ENCODE results near the gene DSG4.
"Not testable (repeated sequence)": the region's sequence is repeated elsewhere in the genome, so short reads cannot be mapped to it uniquely, and the experiment has no call there.

The DSG4 gene, protein sequence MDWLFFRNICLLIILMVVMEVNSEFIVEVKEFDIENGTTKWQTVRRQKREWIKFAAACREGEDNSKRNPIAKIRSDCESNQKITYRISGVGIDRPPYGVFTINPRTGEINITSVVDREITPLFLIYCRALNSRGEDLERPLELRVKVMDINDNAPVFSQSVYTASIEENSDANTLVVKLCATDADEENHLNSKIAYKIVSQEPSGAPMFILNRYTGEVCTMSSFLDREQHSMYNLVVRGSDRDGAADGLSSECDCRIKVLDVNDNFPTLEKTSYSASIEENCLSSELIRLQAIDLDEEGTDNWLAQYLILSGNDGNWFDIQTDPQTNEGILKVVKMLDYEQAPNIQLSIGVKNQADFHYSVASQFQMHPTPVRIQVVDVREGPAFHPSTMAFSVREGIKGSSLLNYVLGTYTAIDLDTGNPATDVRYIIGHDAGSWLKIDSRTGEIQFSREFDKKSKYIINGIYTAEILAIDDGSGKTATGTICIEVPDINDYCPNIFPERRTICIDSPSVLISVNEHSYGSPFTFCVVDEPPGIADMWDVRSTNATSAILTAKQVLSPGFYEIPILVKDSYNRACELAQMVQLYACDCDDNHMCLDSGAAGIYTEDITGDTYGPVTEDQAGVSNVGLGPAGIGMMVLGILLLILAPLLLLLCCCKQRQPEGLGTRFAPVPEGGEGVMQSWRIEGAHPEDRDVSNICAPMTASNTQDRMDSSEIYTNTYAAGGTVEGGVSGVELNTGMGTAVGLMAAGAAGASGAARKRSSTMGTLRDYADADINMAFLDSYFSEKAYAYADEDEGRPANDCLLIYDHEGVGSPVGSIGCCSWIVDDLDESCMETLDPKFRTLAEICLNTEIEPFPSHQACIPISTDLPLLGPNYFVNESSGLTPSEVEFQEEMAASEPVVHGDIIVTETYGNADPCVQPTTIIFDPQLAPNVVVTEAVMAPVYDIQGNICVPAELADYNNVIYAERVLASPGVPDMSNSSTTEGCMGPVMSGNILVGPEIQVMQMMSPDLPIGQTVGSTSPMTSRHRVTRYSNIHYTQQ

DNA sequence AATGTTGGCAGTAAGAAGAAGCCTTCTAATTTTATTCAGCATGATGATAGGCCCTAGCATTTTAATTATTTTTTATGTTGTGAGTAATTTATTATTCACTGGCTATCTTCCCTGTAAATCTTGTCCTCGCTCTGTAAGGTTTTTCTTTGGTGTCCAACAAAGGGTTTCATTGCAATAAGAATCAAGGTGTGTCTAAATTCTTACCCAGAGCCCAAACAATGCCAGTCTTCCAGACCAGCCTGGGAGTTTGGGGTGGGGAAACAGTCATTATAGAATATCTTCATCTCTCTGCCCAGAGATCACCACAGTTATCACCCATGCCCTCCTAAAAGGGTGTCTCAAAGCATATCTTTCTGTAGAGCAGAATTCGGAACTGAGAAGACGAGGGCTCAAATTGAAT is at the start of gene DSG4:
DSG4 (plus strand) TSS at position 301 of the 400 bp plus-strand sequence. CDS start 135 bp downstream, outside the sequence.
- no peak for DNase-seq

DNA sequence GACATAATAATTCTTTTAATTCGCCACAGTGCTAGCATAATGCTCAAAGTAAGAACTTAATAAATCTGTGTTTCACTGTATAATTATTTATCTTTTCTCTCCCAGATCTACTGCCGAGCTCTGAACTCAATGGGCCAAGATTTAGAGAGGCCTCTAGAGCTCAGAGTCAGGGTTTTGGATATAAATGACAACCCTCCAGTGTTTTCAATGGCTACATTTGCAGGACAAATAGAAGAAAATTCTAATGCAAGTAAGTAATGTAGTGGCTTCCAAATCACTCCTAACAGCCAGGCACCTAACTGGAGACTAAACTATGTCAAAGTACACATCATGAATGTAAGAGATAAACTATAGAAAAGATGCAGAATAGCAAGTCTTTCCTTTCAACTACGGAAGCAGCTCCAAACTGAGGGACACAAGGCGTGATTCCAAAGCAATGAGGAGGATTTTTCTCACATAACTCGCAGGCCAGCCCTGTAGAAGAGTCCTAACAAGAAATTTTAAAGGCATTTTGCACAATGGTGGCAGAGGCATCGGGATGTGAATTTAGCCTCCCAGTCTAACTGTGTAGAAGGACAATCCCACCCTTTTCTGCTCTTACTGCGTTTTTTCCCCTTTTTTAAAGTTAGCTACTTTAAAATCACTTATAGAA is 46.7 kb upstream of the DSG4 start:
- no peak for DNase-seq

DNA sequence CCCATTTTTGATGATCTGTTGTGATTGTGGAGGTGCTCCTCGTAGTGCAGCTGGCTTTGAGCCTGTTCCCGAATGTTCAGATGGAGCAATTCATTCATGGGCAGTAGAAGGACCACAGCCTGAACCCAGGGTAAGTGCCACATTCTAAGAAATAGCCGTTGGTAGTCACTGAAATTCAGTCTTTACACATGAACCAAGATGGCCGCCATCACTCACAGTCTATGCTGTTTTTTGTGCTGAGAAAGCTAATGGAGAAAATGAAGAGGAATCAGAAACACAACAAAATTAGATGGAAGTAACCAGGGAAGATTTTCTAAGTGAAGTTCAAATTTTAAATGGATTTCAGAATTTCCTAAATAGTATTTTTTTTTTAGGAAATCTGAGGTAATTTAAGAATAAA is 33.1 kb upstream of the DSG4 start:
- DNase-seq = no peak

DNA sequence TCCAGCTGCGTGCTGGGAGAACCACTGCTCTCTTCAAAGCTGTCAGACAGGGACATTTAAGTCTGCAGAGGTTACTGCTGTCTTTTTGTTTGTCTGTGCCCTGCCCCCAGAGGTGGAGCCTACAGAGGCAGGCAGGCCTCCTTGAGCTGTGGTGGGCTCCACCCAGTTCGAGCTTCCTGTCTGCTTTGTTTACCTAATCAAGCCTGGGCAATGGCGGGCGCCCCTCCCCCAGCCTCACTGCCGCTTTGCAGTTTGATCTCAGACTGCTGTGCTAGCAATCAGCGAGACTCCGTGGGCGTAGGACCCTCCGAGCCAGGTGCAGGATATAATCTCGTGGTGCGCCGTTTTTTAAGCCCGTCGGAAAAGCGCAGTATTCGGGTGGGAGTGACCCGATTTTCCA is 23.2 kb upstream of the DSG4 start:
- not testable (repeated sequence) for DNase-seq

DNA sequence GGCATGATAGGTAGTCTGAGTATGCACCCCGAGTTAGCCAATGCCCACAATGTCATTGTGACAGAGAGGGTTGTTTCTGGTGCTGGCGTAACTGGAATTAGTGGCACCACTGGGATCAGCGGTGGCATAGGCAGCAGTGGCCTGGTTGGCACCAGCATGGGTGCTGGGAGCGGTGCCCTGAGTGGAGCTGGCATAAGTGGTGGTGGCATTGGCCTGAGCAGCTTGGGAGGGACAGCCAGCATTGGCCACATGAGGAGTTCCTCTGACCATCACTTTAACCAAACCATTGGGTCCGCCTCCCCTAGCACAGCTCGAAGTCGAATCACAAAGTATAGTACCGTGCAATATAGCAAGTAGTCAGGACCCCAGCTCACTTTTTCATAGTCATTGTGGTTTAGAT is 21.6 kb upstream of the DSG4 start:
- no peak for DNase-seq

DNA sequence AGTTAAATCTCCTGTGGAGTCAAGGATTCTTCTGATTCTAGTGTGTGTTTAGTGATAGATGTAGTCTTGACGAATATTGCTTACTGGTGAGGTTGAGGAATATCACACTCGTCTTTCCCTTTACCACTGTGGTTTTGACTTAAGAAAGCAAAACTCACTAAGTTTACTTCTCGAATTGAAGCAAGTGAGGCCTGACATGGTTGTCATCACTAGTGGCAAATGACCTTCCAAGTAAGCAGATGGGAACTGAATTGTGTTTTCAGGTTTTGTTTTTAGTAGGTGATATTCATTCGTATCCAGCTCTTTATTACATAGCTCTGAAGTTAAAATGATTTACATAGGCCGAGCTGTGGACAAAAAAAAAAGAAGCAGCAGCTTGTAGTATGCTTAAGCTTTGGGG is 20.6 kb upstream of the DSG4 start:
- no peak for DNase-seq

DNA sequence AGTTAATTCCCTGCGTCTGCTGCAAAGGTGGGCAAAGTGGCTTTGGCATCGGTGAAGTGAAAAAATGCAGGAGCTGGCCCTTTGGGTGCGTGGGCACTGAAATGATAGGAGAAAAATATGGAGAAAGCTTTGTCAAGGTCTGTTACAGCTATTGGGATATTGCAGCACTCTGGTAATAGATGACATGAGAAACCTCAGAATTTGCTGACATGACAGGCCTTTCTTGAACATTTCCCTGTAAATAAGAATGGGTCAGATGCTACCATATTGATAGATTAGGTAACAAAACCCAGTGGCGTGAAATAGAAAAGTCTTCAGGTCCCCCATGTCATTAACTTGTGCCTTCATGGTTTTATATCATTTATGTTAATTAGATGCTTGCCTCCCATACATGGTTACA is 12.4 kb upstream of the DSG4 start:
- no peak for DNase-seq

DNA sequence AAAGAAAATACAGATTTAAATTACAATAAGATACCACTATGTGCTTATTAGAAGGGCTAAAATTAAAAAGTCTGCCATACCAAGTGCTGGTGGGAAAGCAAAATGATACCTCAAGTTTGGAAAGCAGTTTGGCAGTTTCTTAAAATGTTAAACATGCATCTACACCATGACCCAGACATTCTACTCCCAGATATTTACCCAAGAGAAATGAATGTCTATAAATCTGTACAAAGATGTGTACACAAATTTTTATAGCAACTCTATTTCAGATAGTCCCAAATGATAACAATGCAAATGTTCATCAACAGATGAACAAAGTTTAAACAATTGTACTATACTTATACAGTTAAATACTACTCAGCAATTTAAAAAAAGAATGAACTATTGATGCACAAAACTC is 7.1 kb upstream of the DSG4 start:
- DNase-seq = no peak

DNA sequence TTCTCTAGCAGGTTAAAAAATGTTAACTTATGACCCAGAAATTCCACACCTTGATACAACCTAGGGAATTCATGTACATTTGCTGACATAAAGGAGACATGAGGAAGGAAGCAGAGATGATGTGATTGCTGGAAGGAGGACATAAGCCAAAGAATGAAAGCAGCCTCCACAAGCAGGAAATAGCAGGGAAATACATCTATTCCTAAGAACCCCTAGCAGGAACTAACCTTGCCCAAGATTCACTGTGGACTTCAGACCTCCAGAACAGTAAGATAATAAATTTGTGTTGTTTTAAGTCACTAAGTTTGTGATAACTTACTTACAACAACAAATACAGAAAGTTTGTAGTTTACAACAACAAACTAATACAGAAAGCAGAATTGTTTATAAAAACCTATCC is 4.6 kb upstream of the DSG4 start:
- no peak for DNase-seq

DNA sequence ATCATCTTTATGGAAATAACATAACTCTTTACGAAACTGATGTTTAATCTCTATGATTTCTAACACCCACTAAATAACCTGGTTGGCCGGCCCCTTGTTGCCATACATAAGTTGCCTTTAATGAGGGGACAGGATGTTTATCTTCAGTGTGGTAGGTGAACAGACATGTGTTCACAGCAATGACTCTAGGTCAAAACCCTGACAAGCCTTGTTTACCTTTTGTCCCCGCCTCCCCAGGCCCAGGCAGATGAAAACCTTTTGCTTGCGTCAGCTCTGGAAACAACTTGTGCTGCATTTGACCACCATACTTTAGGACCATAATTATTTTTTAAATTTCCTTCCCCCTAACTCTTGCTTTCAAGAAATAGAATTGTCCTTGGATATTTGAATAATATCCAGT is 2.9 kb upstream of the DSG4 start:
- DNase-seq = no peak

DNA sequence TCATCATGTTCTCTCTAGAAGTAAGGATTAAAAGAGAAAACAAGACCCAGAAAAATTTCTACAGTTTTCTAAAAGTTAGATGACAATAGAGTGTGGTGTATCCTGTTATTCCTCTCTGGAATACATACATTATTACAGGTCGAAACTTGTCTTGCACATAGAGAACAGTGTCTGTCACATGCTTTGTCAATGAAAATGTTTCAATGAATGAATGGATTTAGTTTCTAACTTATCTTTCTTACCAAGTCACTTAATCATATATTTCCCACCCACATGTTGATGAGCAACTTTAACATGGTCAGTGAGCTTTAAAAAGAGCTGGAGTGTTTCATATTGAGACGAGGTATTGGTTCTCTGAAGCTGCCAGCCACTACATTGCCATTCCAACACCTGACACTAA is 4.3 kb downstream of the DSG4 start:
- no peak for DNase-seq

DNA sequence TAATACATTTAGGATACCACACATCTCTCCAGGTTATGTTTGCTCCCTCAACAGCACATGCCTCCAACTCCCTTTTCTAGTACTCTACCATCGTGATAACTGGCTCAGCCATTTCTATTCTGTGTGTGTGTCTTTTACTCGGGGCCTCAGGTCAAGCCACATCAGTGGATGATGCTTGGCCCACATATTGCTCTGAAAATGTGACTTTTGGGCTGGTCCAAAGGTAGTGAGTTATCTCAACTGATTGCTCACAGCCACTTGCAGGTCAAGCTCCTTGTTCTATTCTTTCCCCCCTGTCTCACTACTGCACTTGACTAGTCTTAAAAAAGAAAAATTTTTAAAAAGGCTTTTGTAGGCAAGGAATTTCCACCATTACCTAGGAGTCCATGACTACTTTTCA is 5.5 kb downstream of the DSG4 start:
- DNase-seq = no peak

DNA sequence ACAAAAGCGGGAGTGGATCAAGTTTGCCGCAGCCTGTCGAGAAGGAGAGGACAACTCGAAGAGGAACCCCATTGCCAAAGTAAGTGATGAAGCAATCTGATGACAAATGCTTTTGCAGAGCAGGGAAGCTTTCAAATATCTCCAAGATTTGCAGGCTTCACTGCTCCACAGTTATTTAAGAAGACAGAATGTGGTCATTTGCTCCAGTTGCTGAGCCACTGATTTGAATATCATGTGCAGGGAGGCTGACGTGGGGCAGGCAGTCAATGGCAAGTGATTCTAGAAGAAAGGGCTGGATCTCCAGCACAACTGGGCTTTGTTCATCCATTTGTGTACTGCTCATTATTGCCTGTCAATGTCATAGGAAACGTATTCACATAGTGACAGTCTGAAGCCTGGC is 10.2 kb downstream of the DSG4 start:
- DNase-seq = no peak

DNA sequence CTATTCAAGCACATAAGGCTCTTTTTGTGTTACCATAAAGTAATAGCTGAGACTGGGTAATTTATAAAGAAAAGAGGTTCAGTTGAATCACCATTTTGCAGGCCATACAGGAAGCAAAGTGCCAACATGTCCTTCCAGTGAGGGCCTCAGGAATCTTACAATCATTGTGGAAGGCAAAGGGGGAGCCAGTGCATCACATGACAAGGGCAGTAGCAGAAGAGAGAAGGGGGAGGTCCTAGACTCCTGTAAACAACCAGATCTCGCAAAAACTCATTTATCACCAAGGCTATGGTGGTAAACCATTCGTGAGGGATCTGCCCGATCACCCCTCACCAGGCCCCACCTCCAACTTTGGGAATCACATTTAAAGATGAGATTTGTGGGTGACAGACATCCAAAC is 16.7 kb downstream of the DSG4 start:
- no peak for DNase-seq

DNA sequence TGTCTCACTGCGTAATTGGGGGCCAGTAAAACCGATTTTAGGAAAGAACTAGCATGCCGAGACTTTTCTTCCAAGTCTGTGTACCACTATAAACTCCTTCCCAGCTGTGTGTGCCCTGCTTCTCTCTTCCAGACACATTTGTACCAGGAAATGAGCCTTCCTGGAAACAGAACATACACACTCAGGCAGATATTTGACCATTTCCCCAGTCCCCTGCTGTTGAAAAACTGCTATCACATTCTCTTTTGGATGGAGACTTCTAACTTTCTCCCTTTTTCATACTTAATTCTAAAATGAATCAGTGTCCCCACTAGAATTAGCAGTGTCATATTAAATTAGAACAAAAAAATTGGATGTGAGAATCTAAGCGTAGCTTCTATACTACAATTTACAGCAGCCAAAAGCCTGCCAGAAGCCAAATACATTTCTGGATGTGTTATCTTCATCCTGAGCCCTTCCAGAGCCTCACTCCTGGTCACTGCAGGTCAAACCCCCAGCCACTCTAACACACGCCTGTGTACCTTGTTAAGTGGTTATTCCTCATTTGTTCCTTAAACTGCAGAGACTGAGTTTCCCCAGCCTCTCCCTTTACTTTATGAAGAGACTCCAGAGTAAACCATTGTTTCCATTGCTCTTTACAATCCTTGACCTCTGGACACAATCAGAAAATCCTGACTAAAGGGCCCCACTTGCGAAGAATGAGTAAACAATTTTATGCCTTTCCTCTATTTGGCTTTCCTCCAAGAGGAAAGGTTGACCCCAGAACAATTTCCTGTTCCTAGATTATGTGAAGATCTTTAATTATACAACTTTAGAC is 20.4 kb downstream of the DSG4 start:
- DNase-seq = no peak

DNA sequence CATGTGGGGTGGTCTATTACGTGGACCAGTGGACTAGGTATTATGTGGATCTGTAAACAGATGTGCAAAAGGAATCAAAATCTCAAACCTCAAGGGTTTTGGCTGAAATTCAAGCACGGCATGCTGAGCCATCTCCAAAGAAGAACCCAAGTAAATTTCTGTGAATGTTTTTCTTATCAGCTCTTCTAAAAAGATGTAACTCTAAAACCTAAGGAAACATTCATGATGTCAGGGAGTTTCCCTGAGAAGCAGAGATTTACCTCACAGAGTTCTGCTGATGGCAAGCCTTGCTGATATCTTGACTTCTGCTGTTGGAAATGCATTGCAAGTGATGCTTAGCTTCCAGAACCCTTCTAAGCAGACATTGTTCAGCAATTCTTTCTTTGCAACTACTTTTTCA is 21.6 kb downstream of the DSG4 start:
- DNase-seq = no peak

DNA sequence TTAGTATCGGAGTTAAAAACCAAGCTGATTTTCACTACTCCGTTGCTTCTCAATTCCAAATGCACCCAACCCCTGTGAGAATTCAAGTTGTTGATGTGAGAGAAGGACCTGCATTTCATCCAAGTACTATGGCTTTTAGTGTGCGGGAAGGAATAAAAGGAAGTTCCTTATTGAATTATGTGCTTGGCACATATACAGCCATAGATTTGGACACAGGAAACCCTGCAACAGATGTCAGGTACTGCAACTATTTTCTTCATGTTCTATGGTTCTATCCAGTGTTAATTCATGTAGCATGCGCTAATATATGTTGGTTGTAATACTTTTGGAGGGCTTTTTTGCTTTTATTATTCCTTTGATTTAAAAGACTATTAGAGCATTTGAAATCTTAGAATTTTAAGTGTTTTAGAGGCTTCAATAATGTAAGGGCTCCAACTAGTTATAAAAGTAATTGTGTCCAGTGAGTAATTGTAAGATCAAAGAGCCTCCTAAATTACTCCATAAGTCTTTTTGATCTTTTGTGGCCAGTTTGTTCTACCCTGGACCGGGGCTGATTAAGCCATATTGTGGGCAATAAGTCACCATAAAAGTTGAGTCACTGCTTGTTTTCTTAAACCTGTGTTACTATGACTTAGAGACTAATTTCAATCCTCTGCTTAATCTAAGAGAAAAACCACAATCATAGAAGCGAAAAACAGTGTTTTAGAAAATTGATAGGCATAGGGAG is 22.9 kb downstream of the DSG4 start:
- DNase-seq = no peak

DNA sequence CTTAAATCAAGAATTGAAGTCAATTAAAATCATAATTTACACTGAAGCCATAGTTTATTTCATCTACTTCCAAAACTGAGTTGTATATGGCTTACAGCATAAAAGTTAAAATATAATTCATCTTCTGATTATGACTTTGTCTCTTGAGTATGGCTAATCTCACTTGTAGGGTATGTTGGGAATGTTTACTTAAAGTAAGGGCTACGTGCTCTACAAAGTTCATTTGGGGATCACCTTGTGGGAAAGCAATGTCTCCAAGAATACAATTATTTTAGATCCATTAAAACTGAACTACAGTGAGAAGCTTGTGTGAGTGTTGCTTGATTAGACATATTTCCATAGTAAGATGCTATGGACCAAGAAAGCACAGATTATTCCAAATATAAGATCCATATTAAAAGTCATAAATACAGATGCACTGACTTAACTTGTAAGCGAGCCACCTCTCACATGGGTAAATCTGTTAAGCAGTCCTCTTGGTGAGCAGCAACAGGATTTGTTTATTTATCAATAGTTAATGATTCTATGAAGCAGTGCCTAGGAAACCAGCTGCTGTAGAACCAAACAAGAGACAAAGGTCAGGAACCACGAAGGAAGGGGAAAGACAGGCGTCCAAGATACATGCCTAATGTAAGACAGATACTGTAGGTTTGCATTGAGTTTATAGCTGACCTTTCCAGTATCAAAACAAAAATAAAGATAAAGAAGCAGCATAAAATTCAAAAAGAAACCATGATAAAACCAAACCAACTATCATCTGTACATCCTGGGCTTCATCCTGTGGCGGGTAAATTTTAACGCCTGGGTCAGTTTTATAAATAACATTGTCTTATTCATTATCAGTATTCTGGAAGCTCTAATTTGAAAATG is 24.8 kb downstream of the DSG4 start:
- DNase-seq = no peak

DNA sequence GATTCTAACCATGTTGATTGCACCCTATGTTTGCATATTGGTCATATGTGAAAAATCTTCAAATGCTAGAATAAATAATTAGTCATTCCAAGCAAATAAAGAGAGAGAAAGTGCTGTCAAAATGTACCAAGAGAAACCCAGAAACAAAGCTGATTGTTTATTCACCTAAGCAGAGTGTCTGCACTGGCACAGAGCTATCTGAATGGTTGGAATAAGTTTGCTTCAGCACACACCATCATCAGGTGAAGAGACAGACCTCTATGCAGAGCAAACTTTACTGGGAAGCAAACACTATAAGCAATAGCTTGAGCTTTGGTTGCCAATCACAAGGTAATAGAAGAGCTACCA is 25.4 kb downstream of the DSG4 start:
- no peak for DNase-seq

DNA sequence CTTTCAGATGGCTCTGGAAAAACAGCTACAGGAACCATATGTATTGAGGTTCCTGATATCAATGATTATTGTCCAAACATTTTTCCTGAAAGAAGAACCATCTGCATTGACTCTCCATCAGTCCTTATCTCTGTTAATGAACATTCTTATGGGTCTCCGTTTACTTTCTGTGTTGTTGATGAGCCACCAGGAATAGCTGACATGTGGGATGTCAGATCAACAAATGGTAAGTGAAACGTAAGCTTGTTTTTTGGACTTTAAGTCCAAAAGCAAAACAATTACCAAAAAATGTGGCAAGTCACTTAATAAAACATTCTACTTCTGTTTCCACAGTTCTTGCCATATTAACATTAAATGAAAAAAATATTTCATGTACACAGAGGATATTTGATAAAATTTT is 26.8 kb downstream of the DSG4 start:
- no peak for DNase-seq

DNA sequence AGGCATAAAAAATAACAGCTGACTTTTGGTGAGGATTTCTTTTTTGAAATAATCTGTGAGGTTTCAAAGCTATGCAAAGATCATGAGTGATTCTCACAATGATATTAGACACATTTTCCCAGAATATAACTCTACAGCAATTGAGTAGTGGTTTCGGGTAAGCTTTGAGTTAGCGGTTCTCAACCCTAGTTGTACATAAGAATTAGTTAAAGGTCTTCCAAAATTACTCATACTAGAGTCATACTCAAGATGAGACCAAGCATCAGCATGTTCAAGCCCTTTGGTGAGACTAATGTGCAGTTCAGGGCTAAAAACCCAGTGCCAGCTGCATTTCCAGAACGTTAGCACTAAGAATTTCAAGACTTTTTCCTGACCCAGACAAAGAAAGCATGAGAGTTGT is 31.1 kb downstream of the DSG4 start:
- DNase-seq = no peak
